Fibroblast of the aortic adventitia (primary cell): ENCODE results near the gene TNS2. TPM values are rescaled to one million over a fixed set of nuclear protein-coding genes. Genes with fewer than 3 reads are reported as not detected.

ENCODE experiments used
- DNase-seq: peaks from one replicate; pipeline ENCODE4 v3.0.0-alpha.2; 2010; ENCODE audit warnings: low read depth
- H3K4me3 ChIP-seq: 2 replicates; pipeline ENCODE4 v1.5.1; 2011; ENCODE audit warnings: low read depth, mild to moderate bottlenecking, control low read depth, low read length, moderate library complexity
- CTCF ChIP-seq: IDR thresholded peaks from 2 replicates; pipeline ENCODE4 v1.5.1; 2011; ENCODE audit warnings: mild to moderate bottlenecking, low read length, control low read depth, inconsistent platforms; ENCODE audit not compliant: insufficient read depth
- total RNA-seq: library from RNA; depleted of rRNA; stranded (reverse); fragments of >200 nt; gene quantifications from 2 replicates; pipeline ENCODE4 v1.2.3, GENCODE V29; 2012; ENCODE audit warnings: low replicate concordance

The TNS2 gene
- total RNA-seq, 1 donor, result 77.4 TPM

GRCh38 chr12:53053218-53054111 lies 3.6 kb downstream of the TNS2 start:
- DNase-seq, result no peak
- peak; percentile 67 for TF ChIP-seq CTCF
- peak overlapping the region; percentile 33 for H3K4me3 ChIP-seq

- peak overlapping the region; percentile 25 for H3K4me3 ChIP-seq
- DNase-seq, result peak; percentile 83
- TF ChIP-seq CTCF, result no peak
Measured at GRCh38 chr12:53054112-53054878, 4.4 kb downstream of the TNS2 start.

DNA sequence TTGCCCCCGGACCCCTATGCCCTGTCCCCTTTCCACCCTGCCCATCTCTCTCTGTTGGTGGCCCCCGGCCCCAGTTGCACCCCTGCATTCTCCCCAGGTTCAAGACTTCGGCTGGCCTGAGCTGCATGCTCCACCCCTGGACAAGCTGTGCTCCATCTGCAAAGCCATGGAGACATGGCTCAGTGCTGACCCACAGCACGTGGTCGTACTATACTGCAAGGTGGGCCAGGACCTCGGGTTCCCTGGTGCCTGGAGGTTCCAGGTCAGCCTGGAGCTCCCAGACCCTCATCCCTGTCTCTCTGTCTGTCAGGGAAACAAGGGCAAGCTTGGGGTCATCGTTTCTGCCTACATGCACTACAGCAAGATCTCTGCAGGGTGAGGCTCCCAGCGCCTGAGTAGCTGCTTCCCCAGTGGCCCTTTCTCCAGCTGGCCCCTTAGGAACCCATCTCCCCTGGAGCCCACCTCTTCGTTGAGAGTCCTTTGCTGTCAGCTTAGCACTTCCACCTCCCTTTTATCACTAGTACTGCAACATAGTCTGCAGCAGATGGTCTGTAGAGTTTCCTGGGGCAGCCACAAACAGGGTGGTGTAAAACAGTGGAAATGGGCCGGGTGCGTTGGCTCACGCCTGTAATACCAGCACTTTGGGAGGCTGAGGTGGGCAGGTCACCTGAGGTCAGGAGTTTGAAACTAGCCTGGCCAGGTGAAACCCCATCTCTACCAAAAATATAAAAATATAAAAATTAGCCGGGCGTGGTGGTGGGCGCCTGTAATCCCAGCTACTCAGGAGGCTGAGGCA lies 5.8 kb downstream of the TNS2 start:
- no peak for DNase-seq
- TF ChIP-seq CTCF, result no peak
- H3K4me3 ChIP-seq, result no peak overlapping the region

DNA sequence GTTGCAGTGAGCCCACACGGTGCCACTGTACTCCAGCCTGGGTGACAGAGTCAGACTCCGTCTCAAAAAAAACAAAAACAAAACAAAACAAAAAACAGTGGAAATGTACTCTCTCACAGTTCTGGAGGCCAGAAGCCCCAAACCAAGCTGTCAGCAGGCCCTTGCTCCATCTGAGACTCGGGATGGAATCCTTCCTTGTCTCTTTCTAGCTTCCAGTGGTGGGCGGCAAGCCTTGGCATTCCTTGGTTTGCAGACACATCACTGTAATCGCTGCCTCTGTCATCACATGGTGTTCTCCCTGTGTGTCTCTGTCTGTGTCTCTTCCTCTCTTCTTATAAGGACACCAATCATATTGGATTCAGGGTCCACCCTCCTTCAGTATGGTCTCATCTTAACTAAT lies 6.4 kb downstream of the TNS2 start:
- TF ChIP-seq CTCF, result no peak
- no peak for DNase-seq
- H3K4me3 ChIP-seq, result no peak overlapping the region

GRCh38 chr12:53056901-53057300 lies 7.0 kb downstream of the TNS2 start:
- no peak for TF ChIP-seq CTCF
- no peak for DNase-seq
- H3K4me3 ChIP-seq, result no peak overlapping the region

DNA sequence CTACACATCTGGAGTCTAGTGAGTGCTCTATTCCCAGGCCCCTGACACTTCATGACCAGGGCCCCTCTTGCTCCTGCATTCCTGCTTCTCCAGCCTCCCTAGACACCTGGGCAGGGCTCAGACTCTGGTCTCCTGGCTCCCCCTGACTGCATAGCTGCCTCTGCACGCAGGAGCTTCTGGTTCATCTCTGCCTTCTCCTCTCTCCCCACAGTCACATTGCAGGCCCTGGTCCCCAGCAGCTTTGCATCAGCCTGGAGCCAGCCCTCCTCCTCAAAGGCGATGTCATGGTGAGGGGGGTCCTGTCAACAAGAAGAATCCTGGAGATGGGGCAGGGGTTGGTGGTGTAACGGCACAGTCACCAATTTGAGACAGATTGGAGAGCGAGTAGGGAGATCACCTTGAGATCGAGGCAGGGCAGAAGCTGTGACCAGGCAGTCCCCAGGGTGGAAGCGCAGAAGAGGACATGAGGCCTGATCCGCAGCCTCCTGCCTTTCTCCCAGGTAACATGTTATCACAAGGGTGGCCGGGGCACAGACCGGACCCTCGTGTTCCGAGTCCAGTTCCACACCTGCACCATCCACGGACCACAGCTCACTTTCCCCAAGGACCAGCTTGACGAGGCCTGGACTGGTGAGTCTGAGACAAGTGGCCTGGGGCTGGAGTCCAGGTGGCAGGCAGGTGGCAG lies 8.1 kb downstream of the TNS2 start:
- H3K4me3 ChIP-seq, result no peak overlapping the region
- TF ChIP-seq CTCF, result no peak
- DNase-seq, result no peak
